ENCODE results near the gene LCLAT1.
A peak's percentile ranks its signal among the peaks of the same experiment; 100 is the strongest.

The LCLAT1 gene

GRCh38 chr2:30690126-30690561, 243.1 kb downstream of the LCLAT1 start:
- Mint-ChIP-seq H3K27me3 (peaks cover 4 to 7% of the 10 kb centered on the region in 2 donors), H3K27ac (no peak overlapping the region)

DNA sequence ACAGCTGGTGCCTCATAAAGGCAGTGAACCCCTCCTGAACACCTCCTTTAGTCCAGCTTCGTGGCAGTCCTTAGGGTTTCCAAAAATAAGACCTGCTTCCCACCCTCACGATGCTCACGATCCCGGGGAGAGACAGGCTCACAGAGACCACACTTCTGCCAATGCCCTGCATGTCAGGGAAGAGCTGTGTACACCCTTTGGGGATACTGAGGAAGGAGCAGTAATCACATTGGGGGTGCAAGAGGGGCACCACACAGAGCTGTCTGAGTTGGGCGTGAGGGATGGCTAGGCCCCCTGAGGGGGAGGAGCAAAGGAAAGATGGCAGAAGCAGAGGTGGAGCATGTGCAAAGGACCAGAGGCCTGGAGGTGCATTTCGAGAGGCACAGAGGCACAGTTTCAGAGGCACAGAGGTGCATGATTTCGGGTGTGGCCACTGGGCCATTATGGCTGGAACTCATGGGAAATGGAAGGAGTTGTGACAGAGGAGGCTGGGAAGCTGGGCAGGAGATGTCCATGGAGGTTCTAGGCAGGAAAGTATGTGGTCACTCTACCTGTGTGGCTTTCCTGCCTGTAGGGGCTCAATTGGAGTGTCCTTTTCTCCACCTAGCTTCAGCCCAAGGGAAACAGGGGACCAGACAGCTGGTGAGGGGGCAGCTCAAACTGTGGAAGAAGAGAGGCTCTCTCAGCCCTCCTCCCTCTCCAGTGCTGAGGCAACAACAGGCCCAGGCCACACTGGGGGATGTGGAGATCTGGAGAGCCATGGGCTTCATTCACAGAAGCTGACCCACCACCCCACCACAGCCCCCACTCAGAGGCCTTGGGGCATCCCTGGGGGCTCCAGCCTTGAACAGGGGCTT, 244.3 kb downstream of the LCLAT1 start:
- Mint-ChIP-seq H3K36me3 (no peaks in the 10 kb centered on the region), H3K27ac (no peak overlapping the region), H3K27me3 (peaks cover 4 to 11% of the 10 kb centered on the region in 2 donors), H3K4me1 (peaks cover 0 to 2% of the 10 kb centered on the region in 2 donors), H3K4me3 (no peak overlapping the region), H3K9me3 (no peaks in the 10 kb centered on the region)
- no peak for ATAC-seq (replicated peaks)
- no peak for DNase-seq

More at GRCh38 chr2:30690126-30690561, 243.1 kb downstream of the LCLAT1 start:
- H3K36me3 Mint-ChIP-seq, result no peaks in the 10 kb centered on the region
- no peaks in the 10 kb centered on the region for H3K9me3 Mint-ChIP-seq
- DNase-seq (no peak), ATAC-seq (replicated peaks) (no peak)
- peaks cover 0 to 2% of the 10 kb centered on the region in 2 donors for H3K4me1 Mint-ChIP-seq
- H3K4me3 Mint-ChIP-seq, result no peak overlapping the region

GRCh38 chr2:30691948-30692828, 245.1 kb downstream of the LCLAT1 start:
- no peak for DNase-seq
- peak; percentile 29 to 34 for ATAC-seq (replicated peaks)
- Mint-ChIP-seq H3K4me3 (no peak overlapping the region), H3K4me1 (peaks cover 0 to 2% of the 10 kb centered on the region in 2 donors), H3K36me3 (no peaks in the 10 kb centered on the region), H3K27me3 (peaks cover 4 to 11% of the 10 kb centered on the region in 2 donors), H3K27ac (no peak overlapping the region), H3K9me3 (no peaks in the 10 kb centered on the region)

DNA sequence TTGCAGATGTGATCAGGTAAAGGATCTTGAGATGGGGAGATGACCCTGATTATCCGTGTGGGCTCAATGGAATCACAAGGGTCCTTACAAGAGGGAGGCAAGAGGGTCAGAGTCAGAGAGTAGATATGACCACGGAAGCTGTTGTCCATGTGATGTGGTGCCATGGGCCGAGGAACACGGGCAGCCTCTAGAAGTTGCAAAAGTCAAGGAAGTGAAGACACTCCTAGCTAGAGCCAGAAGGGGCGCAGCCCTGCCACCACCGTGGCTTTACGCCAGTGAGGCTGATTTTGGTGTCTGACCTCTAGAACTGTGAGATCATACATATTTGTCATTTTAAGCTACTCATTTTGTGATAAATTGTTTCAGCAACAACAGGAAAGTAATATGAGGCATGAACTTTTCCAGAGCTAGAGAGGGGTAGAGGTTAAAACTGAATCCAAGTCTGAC, 245.8 kb downstream of the LCLAT1 start:
- Mint-ChIP-seq H3K27ac (peak overlapping the region; percentile 68), H3K36me3 (no peaks in the 10 kb centered on the region), H3K9me3 (peaks cover 3 to 4% of the 10 kb centered on the region in 2 donors), H3K4me3 (no peak overlapping the region), H3K4me1 (peaks cover 0 to 2% of the 10 kb centered on the region in 2 donors), H3K27me3 (peaks cover 4 to 11% of the 10 kb centered on the region in 2 donors)
- no peak for ATAC-seq (replicated peaks)
- no peak for DNase-seq

Data from stimulated activated naive B cell treated with anti-CD40 and anti-IgM and Interleukin-4, amounts not matched to agents 10 μg/mL and 1 μg/mL and 100 μg/mL, for 72 hours (primary cell).